Lower leg skin (tissue), 3 donors: Measurements from ENCODE around the gene PAAF1.

ENCODE experiments used
- POLR2A ChIP-seq, 2 donors: fragments of 450-650 bp; IDR thresholded peaks; one replicate each; pipeline ENCODE4 v1.6.1; 2016 to 2017; ENCODE audit warnings: antibody characterized with exemption in 2 of 2, mild to moderate bottlenecking in 1 of 2, moderate library complexity in 1 of 2
- TF ChIP-seq, protein P1 (sequence below), 3 donors: fragments of 450-650 bp; IDR thresholded peaks; one replicate each; pipeline ENCODE4 v1.5.1; 2016; ENCODE audit warnings: antibody characterized with exemption in 3 of 3, mild to moderate bottlenecking in 3 of 3, moderate library complexity in 2 of 3

DNA sequence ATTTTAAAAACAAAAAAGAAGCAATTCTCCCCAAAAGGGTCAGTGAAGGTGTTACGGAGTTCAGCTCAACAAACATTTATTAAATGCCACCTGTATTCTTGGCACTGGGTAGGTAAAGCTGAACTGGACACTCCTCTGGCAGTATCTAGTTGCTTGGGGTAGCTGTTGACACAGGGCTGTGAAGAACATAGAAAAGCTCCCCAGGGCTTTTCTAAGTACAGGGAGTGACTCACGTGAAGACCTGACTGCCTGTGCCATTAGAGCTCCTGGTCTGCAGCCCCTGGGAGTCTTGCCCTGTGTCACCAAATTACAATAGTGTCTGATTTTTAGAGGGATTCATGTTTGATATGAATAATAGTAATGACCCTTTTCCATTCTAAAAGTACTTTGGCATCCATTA, 43.7 kb upstream of the PAAF1 start:
- TF ChIP-seq, protein P1, sequence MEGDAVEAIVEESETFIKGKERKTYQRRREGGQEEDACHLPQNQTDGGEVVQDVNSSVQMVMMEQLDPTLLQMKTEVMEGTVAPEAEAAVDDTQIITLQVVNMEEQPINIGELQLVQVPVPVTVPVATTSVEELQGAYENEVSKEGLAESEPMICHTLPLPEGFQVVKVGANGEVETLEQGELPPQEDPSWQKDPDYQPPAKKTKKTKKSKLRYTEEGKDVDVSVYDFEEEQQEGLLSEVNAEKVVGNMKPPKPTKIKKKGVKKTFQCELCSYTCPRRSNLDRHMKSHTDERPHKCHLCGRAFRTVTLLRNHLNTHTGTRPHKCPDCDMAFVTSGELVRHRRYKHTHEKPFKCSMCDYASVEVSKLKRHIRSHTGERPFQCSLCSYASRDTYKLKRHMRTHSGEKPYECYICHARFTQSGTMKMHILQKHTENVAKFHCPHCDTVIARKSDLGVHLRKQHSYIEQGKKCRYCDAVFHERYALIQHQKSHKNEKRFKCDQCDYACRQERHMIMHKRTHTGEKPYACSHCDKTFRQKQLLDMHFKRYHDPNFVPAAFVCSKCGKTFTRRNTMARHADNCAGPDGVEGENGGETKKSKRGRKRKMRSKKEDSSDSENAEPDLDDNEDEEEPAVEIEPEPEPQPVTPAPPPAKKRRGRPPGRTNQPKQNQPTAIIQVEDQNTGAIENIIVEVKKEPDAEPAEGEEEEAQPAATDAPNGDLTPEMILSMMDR (IDR thresholded peaks at IDR 0.05) = no peak
- no peak for TF ChIP-seq POLR2A (IDR thresholded peaks at IDR 0.05)
